ENCODE data around the gene ZNF334. TPM values are rescaled to one million over a fixed set of nuclear protein-coding genes. Genes with fewer than 3 reads are reported as not detected.

Gene ZNF334
- total and polyA plus RNA-seq, 12 donors = 0.64 to 3.0 (median 1.6) TPM

DNA sequence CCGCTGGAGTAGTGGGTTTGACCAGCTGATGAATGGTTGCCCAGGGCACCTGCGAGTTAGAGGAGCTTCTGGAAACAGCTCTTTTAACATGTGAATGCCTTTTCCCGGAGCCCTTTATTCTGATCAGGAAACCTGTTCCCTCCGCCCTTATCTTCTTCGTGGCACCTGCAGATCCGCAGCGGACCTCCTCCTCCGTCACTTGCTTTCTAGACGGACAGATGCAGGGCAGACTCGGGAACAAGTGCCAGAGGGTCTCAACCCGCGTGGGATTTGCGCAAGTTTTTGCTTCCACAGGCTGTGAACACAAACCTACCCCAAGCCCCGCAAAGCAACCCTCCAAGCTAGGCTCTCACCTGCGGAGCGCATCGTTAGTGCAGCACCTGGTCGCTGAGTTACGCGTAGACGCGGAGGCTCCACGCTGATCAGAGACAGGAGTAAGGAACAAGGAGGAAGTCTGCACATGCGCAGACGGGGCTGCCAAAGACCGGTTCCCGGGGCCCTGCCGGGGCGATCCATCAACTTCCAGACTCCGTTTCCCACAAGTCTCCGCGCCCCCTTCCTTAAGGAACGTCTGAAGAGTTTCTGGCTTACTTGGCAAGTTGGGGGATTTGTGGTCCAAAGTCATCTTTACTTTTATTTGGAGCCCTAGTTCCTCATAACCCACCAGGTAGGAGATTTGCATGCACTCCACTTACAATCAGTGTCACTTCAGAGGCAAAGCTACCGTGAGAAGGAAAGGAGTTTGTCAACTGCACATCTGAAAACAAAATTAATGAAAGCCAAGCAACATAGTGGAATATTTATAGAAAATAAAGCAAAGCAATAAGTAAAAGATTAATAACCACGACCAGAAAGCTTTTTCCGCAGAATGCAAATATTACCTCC lies 54.3 kb downstream of the ZNF334 start:
- DNase-seq (peak in 1 of 2 donors; percentile 40), ATAC-seq (peak in 2 of 8 donors; percentile 16 to 52)
- H3K27ac ChIP-seq = no peak overlapping the region
- H3K4me1 ChIP-seq = peaks cover 0 to 8% (median 0%) of the 10 kb centered on the region in 9 donors
- TF ChIP-seq, protein P1, sequence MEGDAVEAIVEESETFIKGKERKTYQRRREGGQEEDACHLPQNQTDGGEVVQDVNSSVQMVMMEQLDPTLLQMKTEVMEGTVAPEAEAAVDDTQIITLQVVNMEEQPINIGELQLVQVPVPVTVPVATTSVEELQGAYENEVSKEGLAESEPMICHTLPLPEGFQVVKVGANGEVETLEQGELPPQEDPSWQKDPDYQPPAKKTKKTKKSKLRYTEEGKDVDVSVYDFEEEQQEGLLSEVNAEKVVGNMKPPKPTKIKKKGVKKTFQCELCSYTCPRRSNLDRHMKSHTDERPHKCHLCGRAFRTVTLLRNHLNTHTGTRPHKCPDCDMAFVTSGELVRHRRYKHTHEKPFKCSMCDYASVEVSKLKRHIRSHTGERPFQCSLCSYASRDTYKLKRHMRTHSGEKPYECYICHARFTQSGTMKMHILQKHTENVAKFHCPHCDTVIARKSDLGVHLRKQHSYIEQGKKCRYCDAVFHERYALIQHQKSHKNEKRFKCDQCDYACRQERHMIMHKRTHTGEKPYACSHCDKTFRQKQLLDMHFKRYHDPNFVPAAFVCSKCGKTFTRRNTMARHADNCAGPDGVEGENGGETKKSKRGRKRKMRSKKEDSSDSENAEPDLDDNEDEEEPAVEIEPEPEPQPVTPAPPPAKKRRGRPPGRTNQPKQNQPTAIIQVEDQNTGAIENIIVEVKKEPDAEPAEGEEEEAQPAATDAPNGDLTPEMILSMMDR (IDR thresholded peaks at IDR 0.05) = no peak
- H3K36me3 ChIP-seq = no peaks in the 10 kb centered on the region
- peak overlapping the region in 8 of 10 donors; percentile 8 to 43 (median 28) for H3K4me3 ChIP-seq
- peaks cover 0 to 30% (median 7%) of the 10 kb centered on the region in 11 donors for H3K9me3 ChIP-seq
- WGBS, 2 donors = 6 to 8% methylated on average over 36 of the region's 36 CpGs
- peaks cover 4 to 39% (median 22%) of the 10 kb centered on the region in 7 donors for H3K27me3 ChIP-seq
- intact Hi-C loops (cut with DNase I) = no loop called here

DNA sequence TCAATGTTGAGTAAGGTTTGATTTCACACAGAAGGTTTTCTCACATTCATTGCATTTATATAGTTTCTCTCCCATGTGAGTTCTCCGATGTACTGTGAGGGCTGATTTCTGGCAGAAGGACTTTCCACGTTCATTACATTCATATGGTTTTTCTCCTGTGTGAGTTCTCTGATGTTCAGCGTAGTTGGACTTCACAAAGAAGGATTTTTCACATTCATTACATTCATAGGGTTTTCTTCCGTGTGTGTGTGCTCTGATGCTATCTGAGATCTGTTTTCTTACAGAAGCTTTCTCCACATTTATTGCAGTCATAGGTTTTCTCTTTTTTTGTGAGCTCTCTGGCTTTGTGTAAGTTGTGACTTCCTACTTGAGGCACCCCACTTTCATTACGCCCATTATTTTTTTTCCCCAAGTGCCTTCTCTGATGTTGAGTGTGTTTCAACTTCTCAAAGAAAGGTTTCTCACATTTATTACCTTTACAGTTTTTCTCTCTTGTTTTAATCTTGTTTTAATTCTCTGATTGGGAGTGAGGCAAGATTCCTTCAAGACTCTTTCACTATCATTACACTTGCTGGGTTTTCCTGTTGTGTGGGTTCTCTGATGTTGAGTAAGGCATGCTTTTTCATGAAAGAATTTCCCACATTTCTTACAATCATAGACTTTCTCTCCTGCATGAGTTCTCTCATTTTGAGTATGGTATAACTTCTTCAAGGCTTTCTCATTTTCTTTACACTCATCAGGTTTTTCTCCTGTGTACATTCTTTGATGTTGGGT lies 56.9 kb downstream of the ZNF334 start:
- no peak for DNase-seq
- intact Hi-C loops (cut with DNase I) = no loop called here
- peaks cover 0 to 8% (median 0%) of the 10 kb centered on the region in 9 donors for H3K4me1 ChIP-seq
- H3K36me3 ChIP-seq = no peaks in the 10 kb centered on the region
- ATAC-seq = no peak
- H3K27ac ChIP-seq = no peak overlapping the region
- WGBS, 2 donors = 89 to 90% methylated on average over 5 of the region's 5 CpGs
- H3K9me3 ChIP-seq = peaks cover 0 to 30% (median 7%) of the 10 kb centered on the region in 11 donors
- peaks cover 4 to 39% (median 22%) of the 10 kb centered on the region in 7 donors for H3K27me3 ChIP-seq
- H3K4me3 ChIP-seq = no peak overlapping the region
- TF ChIP-seq, protein P1 (IDR thresholded peaks at IDR 0.05) = no peak

DNA sequence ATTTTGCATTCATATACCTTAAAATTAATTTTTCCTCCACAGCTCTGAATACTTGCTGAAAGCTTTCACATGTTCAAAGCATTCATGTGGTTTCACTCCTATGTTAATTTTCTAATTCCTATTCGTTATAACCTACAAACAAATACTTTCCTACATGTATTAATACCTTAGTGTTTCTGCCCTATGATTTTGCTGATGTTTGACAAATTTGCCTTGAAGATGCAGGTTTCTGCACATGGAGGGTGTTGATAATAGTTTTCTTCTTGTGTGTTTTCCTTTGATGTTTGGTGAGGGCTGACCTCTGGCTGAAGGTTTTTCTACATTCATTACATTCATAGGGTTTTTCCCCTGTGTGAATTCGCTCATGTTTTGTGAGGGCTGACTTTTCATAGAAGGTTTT lies 57.6 kb downstream of the ZNF334 start:
- no peak for DNase-seq
- Histone ChIP-seq H3K4me3 (no peak overlapping the region), H3K9me3 (peaks cover 0 to 30% (median 7%) of the 10 kb centered on the region in 11 donors), H3K27me3 (peaks cover 4 to 40% (median 22%) of the 10 kb centered on the region in 7 donors), H3K36me3 (no peaks in the 10 kb centered on the region), H3K4me1 (peaks cover 0 to 8% (median 0%) of the 10 kb centered on the region in 9 donors), H3K27ac (no peak overlapping the region)
- TF ChIP-seq, protein P1 (IDR thresholded peaks at IDR 0.05) = no peak
- 89 to 93% methylated on average over 2 of the region's 2 CpGs for WGBS, 2 donors
- intact Hi-C loops (cut with DNase I) = no loop called here
- ATAC-seq = no peak

Other genes with a start within 250 kb of the ZNF334 start
- 10 to 100 TPM in 1 of 10 donors, 1 to 10 TPM in 2, under 1 TPM in 7; 0.16 to 11.0 (median 0.64) TPM for gene CDH22, start 205.1 kb downstream of the ZNF334 start, total RNA-seq
- gene CDH22, start 205.1 kb downstream of the ZNF334 start, polyA plus RNA-seq = 1 to 10 TPM in 1 of 2 donors, under 1 TPM in 1; 0.04 to 1.0 TPM
- 10 to 100 TPM; 23.6 to 46.0 (median 28.9) TPM for gene ELMO2, start 106.9 kb downstream of the ZNF334 start, total RNA-seq
- gene ELMO2, start 106.9 kb downstream of the ZNF334 start, polyA plus RNA-seq = 10 to 100 TPM; 17.2 to 20.2 TPM
- gene OCSTAMP, start 37.1 kb upstream of the ZNF334 start, total RNA-seq = not detected
- gene OCSTAMP, start 37.1 kb upstream of the ZNF334 start, polyA plus RNA-seq = not detected
- gene SLC13A3, start 137.9 kb upstream of the ZNF334 start, total RNA-seq = 1 to 10 TPM in 1 of 10 donors, under 1 TPM in 9; 0.13 to 1.2 (median 0.60) TPM
- gene SLC13A3, start 137.9 kb upstream of the ZNF334 start, polyA plus RNA-seq = under 1 TPM; 0.29 to 0.61 TPM
- gene TP53RK, start 175.9 kb upstream of the ZNF334 start, total RNA-seq = 1 to 10 TPM; 3.5 to 7.3 (median 6.4) TPM
- gene TP53RK, start 175.9 kb upstream of the ZNF334 start, polyA plus RNA-seq = 1 to 10 TPM; 6.9 to 7.8 TPM
- 1 to 10 TPM; 1.1 to 5.2 (median 2.5) TPM for gene SLC2A10, start 196.1 kb upstream of the ZNF334 start, total RNA-seq
- 1 to 10 TPM; 1.9 to 3.4 TPM for gene SLC2A10, start 196.1 kb upstream of the ZNF334 start, polyA plus RNA-seq